Keratinocyte (primary cell): Measurements from ENCODE around the gene H1-8. TPM values are rescaled to one million over a fixed set of nuclear protein-coding genes. Genes with fewer than 3 reads are reported as not detected.

Experiments used
- DNase-seq: peaks from one replicate; pipeline ENCODE4 v3.0.0-alpha.2; 2011; ENCODE audit warnings: low read depth, missing footprints, low spot score
- FAIRE-seq: peaks from 2 replicates; lab custom pipeline; 2011; peaks lifted over from hg19 to GRCh38; lab: Jason Lieb, UNC
- H2AFZ ChIP-seq: 2 replicates; pipeline ENCODE4 v1.6.0; 2012; ENCODE audit warnings: low read length, control low read depth, inconsistent platforms; ENCODE audit not compliant: control insufficient read depth
- H3K27ac ChIP-seq: 2 replicates; pipeline ENCODE4 v1.5.1; 2011; ENCODE audit warnings: low read length; ENCODE audit not compliant: control insufficient read depth, insufficient read depth
- H3K27me3 ChIP-seq: 3 replicates; pipeline ENCODE4 v1.6.0; 2011; ENCODE audit warnings: low read length; ENCODE audit not compliant: control insufficient read depth, insufficient read depth; ENCODE audit errors: extremely low read depth
- H3K36me3 ChIP-seq, 2 experiments: 2 replicates in 1 of 2; 3 replicates in 1 of 2; pipeline ENCODE4 v1.5.1; 2011; ENCODE audit warnings: low read length in 2 of 2, mild to moderate bottlenecking in 1 of 2; ENCODE audit not compliant: control insufficient read depth in 2 of 2, insufficient read depth in 2 of 2; ENCODE audit errors: extremely low read depth in 1 of 2
- H3K4me1 ChIP-seq: 3 replicates; pipeline ENCODE4 v1.5.1; 2011; ENCODE audit warnings: low read length; ENCODE audit not compliant: control insufficient read depth, insufficient read depth; ENCODE audit errors: extremely low read depth
- H3K4me2 ChIP-seq: 3 replicates; pipeline ENCODE4 v1.6.0; 2011; ENCODE audit warnings: low read depth, low read length; ENCODE audit not compliant: control insufficient read depth, insufficient read depth; ENCODE audit errors: extremely low read depth
- H3K4me3 ChIP-seq, 3 experiments: fragments of 200-600 bp in 1 of 3; sonication (generic) in 1 of 3; 2 replicates in 2 of 3; 3 replicates in 1 of 3; pipeline ENCODE4 v1.5.1; 2011 to 2016; ENCODE audit warnings: low read length in 3 of 3, mild to moderate bottlenecking in 3 of 3, control low read depth in 2 of 3, inconsistent platforms in 1 of 3, low read depth in 1 of 3, mixed read lengths in 1 of 3, mixed run types in 1 of 3, moderate library complexity in 1 of 3; ENCODE audit not compliant: control insufficient read depth in 2 of 3, insufficient read depth in 2 of 3; ENCODE audit errors: extremely low read depth in 1 of 3
- H3K79me2 ChIP-seq: 2 replicates; pipeline ENCODE4 v1.6.0; 2012; ENCODE audit warnings: low read length; ENCODE audit not compliant: control insufficient read depth, insufficient read depth
- H3K9ac ChIP-seq: 3 replicates; pipeline ENCODE4 v1.6.0; 2011; ENCODE audit warnings: low read length; ENCODE audit not compliant: control insufficient read depth, insufficient read depth; ENCODE audit errors: extremely low read depth
- H3K9me1 ChIP-seq: 3 replicates; pipeline ENCODE4 v1.6.0; 2011; ENCODE audit warnings: low read length; ENCODE audit not compliant: control insufficient read depth, insufficient read depth; ENCODE audit errors: extremely low read depth
- H3K9me3 ChIP-seq: 2 replicates; pipeline ENCODE4 v1.5.1; 2012; ENCODE audit warnings: low read depth, low read length; ENCODE audit not compliant: control insufficient read depth
- H4K20me1 ChIP-seq: 3 replicates; pipeline ENCODE4 v1.6.0; 2011; ENCODE audit warnings: low read length; ENCODE audit not compliant: control insufficient read depth, insufficient read depth; ENCODE audit errors: extremely low read depth
- EZH2 ChIP-seq: IDR thresholded peaks from one replicate; pipeline ENCODE4 v1.6.1; 2012; ENCODE audit warnings: inconsistent platforms, mild to moderate bottlenecking, low read length, moderate library complexity
- dilution Hi-C: fragments of 300-500 bp; cut with MboI; formaldehyde crosslinking; loops from one replicate; pipeline ENCODE4 v1.7.0; 2020; ENCODE audit warnings: low sequenced_read_pairs; ENCODE audit not compliant: extremely low pct_ligation_motif_present
- polyA plus RNA-seq, 5 experiments: library from polyadenylated mRNA; depleted of rRNA in 3 of 5; stranded (reverse) in 3 of 5; stranded (forward) in 1 of 5; unstranded in 1 of 5; fragments of >200 nt; gene quantifications; 1 replicate in 1 of 5; 2 replicates in 3 of 5; 3 replicates in 1 of 5; pipeline versions ENCODE4 v1.2.1 to v1.2.3, GENCODE V29; 2011 to 2012; ENCODE audit warnings: missing spikeins in 2 of 5, low read depth in 1 of 5, low replicate concordance in 1 of 5
- TF ChIP-seq, protein P1 (sequence below), 3 experiments: IDR thresholded peaks in 1 of 3; conservative IDR thresholded peaks in 1 of 3; optimal IDR thresholded peaks in 1 of 3; 2 replicates in 2 of 3; 3 replicates in 1 of 3; pipeline versions ENCODE3 to v1.5.1; 2011; ENCODE audit warnings: low read length in 3 of 3, mild to moderate bottlenecking in 3 of 3, moderate library complexity in 2 of 3, control low read depth in 1 of 3, inconsistent platforms in 1 of 3; ENCODE audit not compliant: insufficient read depth in 2 of 3; ENCODE audit errors: extremely low read depth in 1 of 3

The H1-8 gene
- polyA plus RNA-seq, 1 donor (not counting 4 experiments of a cell fraction or from before 2014, with no cell fraction given), result not detected

DNA sequence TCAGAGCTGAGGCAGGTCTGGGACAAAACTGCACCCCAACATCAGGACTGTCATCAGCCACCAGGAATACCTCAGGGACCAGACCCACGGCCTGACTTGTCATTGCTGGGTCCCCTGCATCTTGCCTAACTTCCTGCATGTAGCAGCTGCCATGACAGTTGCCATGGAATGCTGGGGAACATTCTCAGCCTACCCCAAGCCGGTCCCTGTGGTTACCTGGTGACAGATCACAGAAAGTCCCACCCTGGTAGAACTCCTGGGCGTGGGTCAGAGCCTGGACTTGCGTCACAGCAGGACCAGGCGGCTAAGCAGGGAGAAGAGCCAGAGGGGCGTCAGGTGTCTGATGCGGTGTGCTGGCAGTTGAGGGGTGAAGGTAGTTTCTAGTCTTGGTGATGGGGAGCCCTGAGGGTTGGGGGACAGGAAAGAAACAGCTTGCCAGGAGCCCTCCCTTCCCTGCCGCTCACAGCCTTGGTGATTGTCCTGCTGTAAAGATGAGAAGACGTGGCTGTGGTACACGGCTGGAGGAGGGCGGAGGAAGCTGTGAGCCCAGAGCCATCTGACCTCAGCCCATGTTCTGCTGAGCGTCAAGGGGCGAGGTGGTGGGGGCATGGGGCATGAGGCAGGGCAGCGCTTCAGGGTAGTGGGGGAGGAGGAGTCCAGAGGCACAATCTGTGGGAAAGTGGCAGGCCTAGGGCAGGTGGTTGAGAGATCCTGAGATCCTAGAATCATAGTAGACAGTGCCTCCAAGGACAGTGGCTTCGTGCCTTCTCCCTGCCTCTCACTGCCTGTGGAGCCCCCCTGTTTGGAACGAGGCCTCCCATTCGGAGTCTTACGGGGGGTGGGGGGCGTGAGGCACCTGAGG lies 5.4 kb downstream of the H1-8 start:
- DNase-seq, result no peak
- H3K27me3 ChIP-seq, result no peaks in the 10 kb centered on the region
- no peak for FAIRE-seq
- dilution Hi-C loops, result no loop called here
- H3K9ac ChIP-seq, result no peak overlapping the region
- TF ChIP-seq, protein P1, sequence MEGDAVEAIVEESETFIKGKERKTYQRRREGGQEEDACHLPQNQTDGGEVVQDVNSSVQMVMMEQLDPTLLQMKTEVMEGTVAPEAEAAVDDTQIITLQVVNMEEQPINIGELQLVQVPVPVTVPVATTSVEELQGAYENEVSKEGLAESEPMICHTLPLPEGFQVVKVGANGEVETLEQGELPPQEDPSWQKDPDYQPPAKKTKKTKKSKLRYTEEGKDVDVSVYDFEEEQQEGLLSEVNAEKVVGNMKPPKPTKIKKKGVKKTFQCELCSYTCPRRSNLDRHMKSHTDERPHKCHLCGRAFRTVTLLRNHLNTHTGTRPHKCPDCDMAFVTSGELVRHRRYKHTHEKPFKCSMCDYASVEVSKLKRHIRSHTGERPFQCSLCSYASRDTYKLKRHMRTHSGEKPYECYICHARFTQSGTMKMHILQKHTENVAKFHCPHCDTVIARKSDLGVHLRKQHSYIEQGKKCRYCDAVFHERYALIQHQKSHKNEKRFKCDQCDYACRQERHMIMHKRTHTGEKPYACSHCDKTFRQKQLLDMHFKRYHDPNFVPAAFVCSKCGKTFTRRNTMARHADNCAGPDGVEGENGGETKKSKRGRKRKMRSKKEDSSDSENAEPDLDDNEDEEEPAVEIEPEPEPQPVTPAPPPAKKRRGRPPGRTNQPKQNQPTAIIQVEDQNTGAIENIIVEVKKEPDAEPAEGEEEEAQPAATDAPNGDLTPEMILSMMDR (optimal IDR thresholded peaks at IDR 0.05 in 1 of 3, IDR thresholded peaks at IDR 0.05 in 1 of 3, conservative IDR thresholded peaks at IDR 0.05 in 1 of 3; ENCODE audit: extremely low read depth in 1 of 3, insufficient read depth in 2 of 3, low read length in 3 of 3), result no peak
- TF ChIP-seq EZH2, result no peak
- H3K4me2 ChIP-seq, result no peak overlapping the region
- no peak overlapping the region for H2AFZ ChIP-seq
- no peaks in the 10 kb centered on the region for H3K4me1 ChIP-seq
- H3K9me1 ChIP-seq, result no peaks in the 10 kb centered on the region
- H3K27ac ChIP-seq, result no peak overlapping the region
- H3K79me2 ChIP-seq, result no peaks in the 10 kb centered on the region
- no peaks in the 10 kb centered on the region for H4K20me1 ChIP-seq
- no peaks in the 10 kb centered on the region for H3K9me3 ChIP-seq
- H3K4me3 ChIP-seq, result no peak overlapping the region
- no peaks in the 10 kb centered on the region for H3K36me3 ChIP-seq

DNA sequence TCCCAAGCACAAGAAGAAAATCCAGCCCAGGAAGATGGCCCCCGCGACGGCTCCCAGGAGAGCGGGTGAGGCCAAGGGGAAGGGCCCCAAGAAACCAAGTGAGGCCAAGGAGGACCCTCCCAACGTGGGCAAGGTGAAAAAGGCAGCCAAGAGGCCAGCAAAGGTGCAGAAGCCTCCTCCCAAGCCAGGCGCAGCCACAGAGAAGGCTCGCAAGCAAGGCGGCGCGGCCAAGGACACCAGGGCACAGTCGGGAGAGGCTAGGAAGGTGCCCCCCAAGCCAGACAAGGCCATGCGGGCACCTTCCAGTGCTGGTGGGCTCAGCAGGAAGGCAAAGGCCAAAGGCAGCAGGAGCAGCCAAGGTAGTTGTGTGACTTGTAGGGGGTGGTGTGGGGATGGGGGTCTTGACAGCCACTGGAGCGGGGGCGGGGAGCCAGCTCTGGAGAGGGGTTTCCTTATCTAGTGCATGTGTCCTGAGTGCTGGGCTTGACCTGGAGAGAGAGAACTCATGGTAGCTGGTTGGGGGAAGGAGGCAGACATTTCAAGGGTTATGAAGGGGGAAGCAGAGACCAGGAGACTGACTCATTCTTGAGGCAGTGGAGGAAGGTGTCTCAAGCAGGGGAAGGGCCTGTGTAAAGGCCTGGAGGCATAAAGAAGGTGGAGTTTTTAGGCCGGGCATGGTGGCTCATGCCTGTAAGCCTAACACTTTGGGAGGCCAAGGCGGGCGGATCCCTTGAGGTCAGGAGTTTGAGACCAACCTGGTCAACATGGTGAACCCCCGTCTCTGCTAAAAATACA lies 6.2 kb downstream of the H1-8 start:
- no peak overlapping the region for H2AFZ ChIP-seq
- FAIRE-seq (no peak), DNase-seq (peak; percentile 21)
- no peak for TF ChIP-seq EZH2
- TF ChIP-seq, protein P1 (optimal IDR thresholded peaks at IDR 0.05 in 1 of 3, IDR thresholded peaks at IDR 0.05 in 1 of 3, conservative IDR thresholded peaks at IDR 0.05 in 1 of 3; ENCODE audit: extremely low read depth in 1 of 3, insufficient read depth in 2 of 3, low read length in 3 of 3), result no peak
- no peaks in the 10 kb centered on the region for H3K36me3 ChIP-seq
- H3K4me3 ChIP-seq, result no peak overlapping the region
- H3K79me2 ChIP-seq, result no peaks in the 10 kb centered on the region
- no peaks in the 10 kb centered on the region for H3K9me3 ChIP-seq
- no peaks in the 10 kb centered on the region for H4K20me1 ChIP-seq
- dilution Hi-C loops, result no loop called here
- no peaks in the 10 kb centered on the region for H3K9me1 ChIP-seq
- no peak overlapping the region for H3K4me2 ChIP-seq
- H3K9ac ChIP-seq, result no peak overlapping the region
- H3K27ac ChIP-seq, result no peak overlapping the region
- H3K4me1 ChIP-seq, result no peaks in the 10 kb centered on the region
- no peaks in the 10 kb centered on the region for H3K27me3 ChIP-seq
